H1 (cell line): Measurements from ENCODE around the gene TIAM2. TPM values are rescaled to one million over a fixed set of nuclear protein-coding genes. Genes with fewer than 3 reads are reported as not detected.

Experiments
- CTCF ChIA-PET: fragments of 300-600 bp; sonication (Branson Sonifier 250); formaldehyde crosslinking; loops from one replicate; lab custom pipeline; 2021; ENCODE audit not compliant: partially characterized antibody; lab: Charles Lee
- POLR2A ChIA-PET: fragments of 300-600 bp; sonication (Branson Sonifier 250); formaldehyde crosslinking; loops from one replicate; lab custom pipeline; 2021; ENCODE audit warnings: inconsistent platforms; ENCODE audit not compliant: partially characterized antibody; lab: Charles Lee
- DNase-seq, 2 experiments: peaks; one replicate each; pipeline versions ENCODE4 v3.0.0 to v3.0.0-alpha.2; 2010 to 2022; ENCODE audit warnings: low spot score in 2 of 2, low read depth in 1 of 2, mixed read lengths in 1 of 2
- FAIRE-seq: peaks from 2 replicates; lab custom pipeline; 2011; peaks lifted over from hg19 to GRCh38; lab: Jason Lieb, UNC
- H2AFZ ChIP-seq: 2 replicates; pipeline ENCODE4 v1.8.1; 2012; ENCODE audit warnings: low read length, inconsistent platforms
- H2AK5ac ChIP-seq: 2 replicates; pipeline ENCODE4 v1.6.1; 2013; ENCODE audit warnings: low read depth, low read length
- H2BK120ac ChIP-seq: replicated peaks from 2 replicates; pipeline ENCODE3; 2013; ENCODE audit warnings: low read depth, low read length, inconsistent platforms
- H2BK12ac ChIP-seq: 2 replicates; pipeline ENCODE4 v1.6.1; 2013; ENCODE audit warnings: low read depth, low read length
- H2BK15ac ChIP-seq: 2 replicates; pipeline ENCODE4 v1.6.1; 2013; ENCODE audit warnings: low read length
- H2BK20ac ChIP-seq: 2 replicates; pipeline ENCODE4 v1.6.1; 2013; ENCODE audit warnings: low read length
- H2BK5ac ChIP-seq: 2 replicates; pipeline ENCODE4 v1.6.1; 2013; ENCODE audit warnings: low read depth, low read length
- H3K14ac ChIP-seq: 2 replicates; pipeline ENCODE4 v1.6.1; 2013; ENCODE audit warnings: inconsistent platforms; ENCODE audit not compliant: insufficient read length
- H3K18ac ChIP-seq: 2 replicates; pipeline ENCODE4 v1.6.1; 2013; ENCODE audit warnings: low read length; ENCODE audit errors: extremely low read depth
- H3K23ac ChIP-seq: 2 replicates; pipeline ENCODE4 v1.6.1; 2013; ENCODE audit warnings: inconsistent platforms; ENCODE audit not compliant: insufficient read length
- H3K23me2 ChIP-seq: 2 replicates; pipeline ENCODE4 v1.6.1; 2013; ENCODE audit warnings: low read depth, low read length
- H3K27ac ChIP-seq: 2 replicates; pipeline ENCODE4 v1.6.1; 2011; ENCODE audit warnings: low read depth, low read length, inconsistent platforms
- H3K27me3 ChIP-seq, 4 experiments: replicated peaks in 1 of 4; 1 replicate in 1 of 4; 2 replicates in 3 of 4; pipeline versions ENCODE4 v1.6.1 to v1.8.1; 2011 to 2013; ENCODE audit warnings: low read length in 3 of 4, mild to moderate bottlenecking in 3 of 4, inconsistent platforms in 2 of 4, mixed read lengths in 2 of 4, moderate library complexity in 1 of 4; ENCODE audit not compliant: control insufficient read depth in 3 of 4, insufficient read depth in 3 of 4; ENCODE audit errors: extremely low read depth in 1 of 4
- H3K36me3 ChIP-seq, 4 experiments: 2 replicates each; pipeline versions ENCODE4 v1.6.1 to v1.8.1; 2011 to 2013; ENCODE audit warnings: mild to moderate bottlenecking in 4 of 4, low read length in 3 of 4, moderate library complexity in 2 of 4, control low read depth in 1 of 4, inconsistent platforms in 1 of 4; ENCODE audit not compliant: insufficient read depth in 4 of 4, control insufficient read depth in 2 of 4
- H3K4ac ChIP-seq: replicated peaks from 2 replicates; pipeline ENCODE3; 2013; ENCODE audit warnings: low read length, low read depth, mixed read lengths, inconsistent platforms; ENCODE audit not compliant: insufficient read length
- H3K4me1 ChIP-seq, 4 experiments: replicated peaks in 1 of 4; 1 replicate in 1 of 4; 2 replicates in 3 of 4; pipeline versions ENCODE4 v1.6.1 to v1.8.1; 2011 to 2013; ENCODE audit warnings: low read length in 3 of 4, inconsistent platforms in 2 of 4, mixed read lengths in 1 of 4; ENCODE audit not compliant: insufficient read depth in 4 of 4, control insufficient read depth in 3 of 4
- H3K4me2 ChIP-seq, 2 experiments: 2 replicates each; pipeline versions ENCODE4 v1.6.1 to v1.8.1; 2011 to 2013; ENCODE audit warnings: low read depth in 2 of 2, low read length in 2 of 2, control low read depth in 1 of 2, inconsistent platforms in 1 of 2, mild to moderate bottlenecking in 1 of 2; ENCODE audit not compliant: insufficient read depth in 1 of 2
- H3K4me3 ChIP-seq, 4 experiments: fragments of 200-600, 300-600 bp in 1 of 4; sonication (generic), shearing (Covaris generic), sonication (Bioruptor Twin) in 1 of 4; 2 replicates each; pipeline versions ENCODE4 v1.5.1 to v1.8.1; 2011 to 2016; ENCODE audit warnings: low read length in 4 of 4, low read depth in 3 of 4, control low read depth in 2 of 4, inconsistent platforms in 2 of 4, mild to moderate bottlenecking in 2 of 4, mixed read lengths in 1 of 4, moderate library complexity in 1 of 4; ENCODE audit not compliant: insufficient read depth in 2 of 4; ENCODE audit errors: extremely low read depth in 1 of 4
- H3K56ac ChIP-seq: replicated peaks from 2 replicates; pipeline ENCODE3; 2013; ENCODE audit warnings: low read depth, mild to moderate bottlenecking, mixed read lengths, low read length, inconsistent platforms; ENCODE audit not compliant: insufficient read length
- H3K79me1 ChIP-seq: 2 replicates; pipeline ENCODE4 v1.6.1; 2013; ENCODE audit warnings: low read depth, low read length, control low read depth
- H3K79me2 ChIP-seq, 2 experiments: 2 replicates each; pipeline versions ENCODE4 v1.6.1 to v1.8.1; 2012 to 2013; ENCODE audit warnings: low read length in 2 of 2, mild to moderate bottlenecking in 2 of 2, inconsistent platforms in 1 of 2; ENCODE audit not compliant: insufficient read depth in 2 of 2, control insufficient read depth in 1 of 2
- H3K9ac ChIP-seq, 4 experiments: replicated peaks in 1 of 4; 1 replicate in 1 of 4; 2 replicates in 3 of 4; pipeline versions ENCODE4 v1.6.1 to v1.8.1; 2011 to 2013; ENCODE audit warnings: low read depth in 3 of 4, low read length in 3 of 4, control low read depth in 2 of 4, mild to moderate bottlenecking in 2 of 4, moderate library complexity in 2 of 4, inconsistent platforms in 1 of 4; ENCODE audit errors: extremely low read depth in 1 of 4
- H3K9me3 ChIP-seq, 2 experiments: 2 replicates each; pipeline versions ENCODE4 v1.6.1 to v1.8.1; 2012 to 2013; ENCODE audit warnings: mild to moderate bottlenecking in 2 of 2, moderate library complexity in 2 of 2, control low read depth in 1 of 2, inconsistent platforms in 1 of 2, low read depth in 1 of 2, low read length in 1 of 2, mixed read lengths in 1 of 2; ENCODE audit not compliant: insufficient read depth in 2 of 2
- H4K20me1 ChIP-seq, 2 experiments: replicated peaks in 1 of 2; 2 replicates each; pipeline versions ENCODE3 to v1.8.1; 2011 to 2013; ENCODE audit warnings: inconsistent platforms in 2 of 2, low read length in 2 of 2, mild to moderate bottlenecking in 1 of 2; ENCODE audit not compliant: insufficient read depth in 2 of 2, control insufficient read depth in 1 of 2
- H4K5ac ChIP-seq: 2 replicates; pipeline ENCODE4 v1.6.1; 2013; ENCODE audit warnings: low read length, low read depth, mixed read lengths, inconsistent platforms; ENCODE audit not compliant: insufficient read length
- H4K8ac ChIP-seq: 2 replicates; pipeline ENCODE4 v1.8.0; 2013; ENCODE audit warnings: mild to moderate bottlenecking, moderate library complexity, low read length, inconsistent platforms; ENCODE audit not compliant: insufficient read depth; ENCODE audit errors: extremely low read depth
- H4K91ac ChIP-seq: replicated peaks from 2 replicates; pipeline ENCODE3; 2013; ENCODE audit warnings: low read length, mixed read lengths, inconsistent platforms; ENCODE audit not compliant: insufficient read length
- ATF2 ChIP-seq: IDR thresholded peaks from 2 replicates; pipeline ENCODE4 v1.6.1; 2012; ENCODE audit warnings: low read length, inconsistent platforms
- CTBP2 ChIP-seq: IDR thresholded peaks from 2 replicates; pipeline ENCODE4 v1.7.0; 2011; ENCODE audit warnings: borderline replicate concordance, mild to moderate bottlenecking, moderate library complexity, mixed read lengths, low read length; ENCODE audit not compliant: insufficient read depth, insufficient read length
- E2F6 ChIP-seq: IDR thresholded peaks from 2 replicates; pipeline ENCODE4 v1.6.1; 2012; ENCODE audit warnings: inconsistent platforms
- GTF2F1 ChIP-seq: IDR thresholded peaks from 2 replicates; pipeline ENCODE4 v1.6.1; 2012; ENCODE audit warnings: low read depth, low read length, improper control_type of control experiment, borderline replicate concordance
- NANOG ChIP-seq: IDR thresholded peaks from 2 replicates; pipeline ENCODE4 v1.6.1; 2011; ENCODE audit warnings: low read length, low read depth, mild to moderate bottlenecking, inconsistent platforms; ENCODE audit not compliant: insufficient read depth, poor library complexity, severe bottlenecking
- SIX5 ChIP-seq: IDR thresholded peaks from 2 replicates; pipeline ENCODE4 v1.6.1; 2011; ENCODE audit warnings: mild to moderate bottlenecking, low read depth, low read length
- SP2 ChIP-seq: IDR thresholded peaks from 2 replicates; pipeline ENCODE4 v1.6.1; 2012; ENCODE audit warnings: mild to moderate bottlenecking, low read length, inconsistent platforms
- SUZ12 ChIP-seq: fragments of 200-600 bp; sonication (generic); IDR thresholded peaks from 2 replicates; pipeline ENCODE4 v1.6.1; 2012; ENCODE audit warnings: mild to moderate bottlenecking, inconsistent platforms, low read length, moderate library complexity, mixed read lengths
- USF2 ChIP-seq: IDR thresholded peaks from 2 replicates; pipeline ENCODE4 v1.6.1; 2011; ENCODE audit warnings: low read length, improper control_type of control experiment
- WGBS, 2 experiments: shearing (Covaris generic) in 1 of 2; methylation state at CpG; one replicate each; pipeline versions ENCODE4 v1.1.6 to v1.1.7; 2013 to 2015; ENCODE audit warnings: low lambda C conversion rate in 2 of 2, mixed read lengths in 2 of 2, inconsistent platforms in 1 of 2, low coverage in 1 of 2, missing lambda C conversion rate in 1 of 2; ENCODE audit not compliant: insufficient replicate concordance in 2 of 2, insufficient coverage in 1 of 2, insufficient read length in 1 of 2; ENCODE audit errors: extremely low coverage in 1 of 2, missing lambda C conversion rate in 1 of 2; 5-methylcytosine and 5-hydroxymethylcytosine counted together
- polyA plus RNA-seq, 7 experiments: library from polyadenylated mRNA; depleted of rRNA in 3 of 7; stranded (reverse) in 5 of 7; unstranded in 2 of 7; fragments of >200 nt in 5 of 7; fragments of 200-250 nt in 2 of 7; gene quantifications; 1 replicate in 5 of 7; 2 replicates in 1 of 7; 4 replicates in 1 of 7; pipeline versions ENCODE4 v1.2.1 to v1.2.3, GENCODE V29; 2011 to 2013; ENCODE audit warnings: missing spikeins in 2 of 7, mixed read lengths in 2 of 7
- total RNA-seq: library from RNA; stranded (reverse); fragmentation: NEBNext Ultra II Directional; extraction: Animal tissue kit (Norgen Biotek cat#: 25700); gene quantifications from 2 replicates; pipeline ENCODE4 v1.2.1, GENCODE V29; 2021

TIAM2 gene
- total and polyA plus RNA-seq, 2 of the 8 experiments (the other 6 are each of a cell fraction or from before 2014, with no cell fraction given): 7.4 to 23.9 TPM

- Histone ChIP-seq H2BK20ac (no peak overlapping the region), H2BK120ac (no peak overlapping the region), H2BK15ac (no peak overlapping the region), H3K18ac (no peak overlapping the region), H3K14ac (no peak overlapping the region), H3K56ac (no peak overlapping the region), H2BK5ac (no peak overlapping the region), H3K4me3 (no peak overlapping the region), H2AFZ (no peak overlapping the region), H2AK5ac (no peak overlapping the region), H3K36me3 (peaks cover 2 to 52% (median 11%) of the 10 kb centered on the region in 4 experiments; a peak in 5 of 8 replicates), H4K8ac (no peak overlapping the region), H3K9me3 (no peaks in the 10 kb centered on the region), H3K79me2 (peaks cover 0 to 14% of the 10 kb centered on the region in 2 experiments; a peak in 2 of 4 replicates), H4K20me1 (peaks cover 0 to 1% of the 10 kb centered on the region in 2 experiments), H3K9ac (no peak overlapping the region), H3K23me2 (no peaks in the 10 kb centered on the region), H3K79me1 (no peaks in the 10 kb centered on the region; the same call in none of the 2 replicates), H2BK12ac (no peak overlapping the region), H4K5ac (no peak overlapping the region), H3K4me2 (no peak overlapping the region), H3K4me1 (peaks cover 0 to 5% (median 0%) of the 10 kb centered on the region in 4 experiments; a peak in 1 of 7 replicates), H3K27me3 (no peaks in the 10 kb centered on the region), H3K23ac (no peak overlapping the region), H4K91ac (no peak overlapping the region), H3K27ac (0 out of 2 replicates have a peak overlapping the region, but pooled peaks have one; percentile 3), H3K4ac (no peak overlapping the region)
- FAIRE-seq (no peak), DNase-seq (no peak)
- ChIA-PET CTCF (interaction anchor here (1.0 to 1.6 kb wide), 2 partner anchors 12 to 15 kb away, joined by 3 to 4 read pairs; no protein-coding TSS in a partner anchor), POLR2A (interaction anchor here (1.3 kb wide), 1 partner anchor 12 kb away, joined by 3 read pairs; no protein-coding TSS in a partner anchor)
- 75% methylated on average over 4 of the region's 4 CpGs; no CpG with 5 or more reads in 1 of the 2 experiments for WGBS, 2 experiments
- TF ChIP-seq NANOG: no peak
- TF ChIP-seq USF2: no peak
- TF ChIP-seq SUZ12: no peak
- TF ChIP-seq CTBP2: no peak
- TF ChIP-seq E2F6: no peak
- no peak for TF ChIP-seq GTF2F1
- TF ChIP-seq SIX5: no peak
- no peak for TF ChIP-seq ATF2
- no peak for TF ChIP-seq SP2
These were observed 308.3 kb downstream of the TIAM2 start for GRCh38 chr6:155303361-155303870.
